ENCODE results near the gene TRAPPC8.

- TF ChIP-seq CTCF (IDR thresholded peaks at IDR 0.05; ENCODE audit: insufficient read depth, low read length) (no peak), REST (IDR thresholded peaks at IDR 0.05; ENCODE audit: insufficient replicate concordance, low read depth) (no peak)
Observed at GRCh38 chr18:31931163-31931885, 11.6 kb downstream of the TRAPPC8 start.
